SK-N-MC (cell line): Measurements from ENCODE around the gene RCOR3.

ENCODE experiments used
- EZH2 ChIP-seq: fragments of 200-600 bp; sonication (generic); IDR thresholded peaks from one replicate; pipeline ENCODE4 v1.6.1; 2017; ENCODE audit warnings: antibody characterized with exemption
- FOXP2 ChIP-seq: optimal IDR thresholded peaks from 2 replicates; pipeline ENCODE3; 2011; ENCODE audit warnings: mild to moderate bottlenecking, moderate library complexity; ENCODE audit not compliant: insufficient read depth; ENCODE audit errors: extremely low read length, control extremely low read depth
- POLR2AphosphoS5 ChIP-seq: IDR thresholded peaks from 2 replicates; pipeline ENCODE4 v1.6.1; 2012; ENCODE audit warnings: mild to moderate bottlenecking, low read depth, low read length, borderline replicate concordance

- no peak for TF ChIP-seq POLR2AphosphoS5
- no peak for TF ChIP-seq EZH2
- TF ChIP-seq FOXP2, result no peak
Measured at GRCh38 chr1:211236633-211237320, 22.4 kb upstream of the RCOR3 start.
